ENCODE data around the gene INHA. TPM values are rescaled to one million over a fixed set of nuclear protein-coding genes. Genes with fewer than 3 reads are reported as not detected.

The INHA gene
- total RNA-seq, 3 donors from 2014 or later (not counting 1 experiment from before 2014, with no cell fraction given): not detected

DNA sequence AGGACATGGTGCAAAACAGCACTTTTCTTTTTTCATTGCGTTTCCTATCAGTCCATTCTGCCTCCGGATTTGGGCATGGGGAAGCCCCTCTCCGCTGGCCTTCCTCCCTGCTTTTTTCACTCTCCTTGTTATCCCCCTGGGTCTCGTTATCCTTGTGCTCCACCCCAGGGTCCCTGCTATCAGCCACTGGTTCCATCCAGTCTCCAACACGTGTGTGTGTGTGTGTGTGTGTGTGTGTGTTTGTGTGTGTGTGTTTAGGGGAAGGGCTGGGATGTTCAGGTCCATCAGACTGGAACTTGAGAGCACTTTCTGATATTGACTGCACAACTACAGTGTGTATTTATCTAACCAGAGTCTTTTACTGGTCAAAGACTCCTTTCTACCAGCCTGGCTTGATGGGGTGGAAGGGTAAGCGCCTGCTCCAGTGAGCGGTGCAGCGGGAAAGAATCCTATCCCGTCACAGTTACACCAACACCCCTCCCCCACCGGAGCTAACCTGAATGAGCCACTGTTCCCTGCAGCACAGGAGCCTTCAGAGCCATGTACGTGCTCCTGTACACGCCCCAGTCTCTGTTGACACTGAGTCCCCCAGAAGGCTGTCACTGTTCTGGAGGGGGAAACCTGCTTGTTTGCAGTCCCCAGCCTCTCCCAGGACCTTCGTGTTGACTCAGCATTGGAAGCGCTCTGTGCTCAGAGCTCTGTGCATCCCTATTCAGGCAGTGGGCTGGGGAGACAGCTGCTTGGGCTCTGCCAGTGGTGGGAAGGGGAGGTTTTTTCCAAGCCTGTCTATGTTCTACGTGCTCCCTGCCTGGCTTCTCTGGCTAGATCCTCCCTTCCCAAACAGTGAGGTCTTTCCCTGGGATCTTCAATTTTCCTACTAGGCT, 4.6 kb downstream of the INHA start:
- H3K4me1 ChIP-seq (ENCODE audit: control insufficient read depth, insufficient read depth, low read length): no peaks in the 10 kb centered on the region
- ATAC-seq (no peak), DNase-seq (no peak)
- Mint-ChIP-seq H3K36me3 (no peaks in the 10 kb centered on the region), H3K9me3 (no peaks in the 10 kb centered on the region), H3K4me3 (no peak overlapping the region), H3K27ac (no peak overlapping the region), H3K4me1 (no peaks in the 10 kb centered on the region), H3K27me3 (ENCODE audit: low read depth in 2 of 2) (peaks cover 32 to 40% of the 10 kb centered on the region in 2 donors)
- peaks cover 2% of the 10 kb centered on the region for H3K27me3 ChIP-seq (ENCODE audit: control insufficient read depth, insufficient read depth, low read length)
- H3K36me3 ChIP-seq (ENCODE audit: control insufficient read depth, insufficient read depth, low read length): no peaks in the 10 kb centered on the region
- intact Hi-C loops (cut with micrococcal nuclease): no loop called here
- H3K4me3 ChIP-seq (ENCODE audit: low read length): no peak overlapping the region
- no peak overlapping the region for H3K27ac ChIP-seq (ENCODE audit: low read length)
- WGBS (ENCODE audit: insufficient coverage): 66% methylated on average over 14 of the region's 15 CpGs
- H3K9me3 ChIP-seq (ENCODE audit: control insufficient read depth, insufficient read depth, low read length): no peaks in the 10 kb centered on the region
- TF ChIP-seq, protein P1, sequence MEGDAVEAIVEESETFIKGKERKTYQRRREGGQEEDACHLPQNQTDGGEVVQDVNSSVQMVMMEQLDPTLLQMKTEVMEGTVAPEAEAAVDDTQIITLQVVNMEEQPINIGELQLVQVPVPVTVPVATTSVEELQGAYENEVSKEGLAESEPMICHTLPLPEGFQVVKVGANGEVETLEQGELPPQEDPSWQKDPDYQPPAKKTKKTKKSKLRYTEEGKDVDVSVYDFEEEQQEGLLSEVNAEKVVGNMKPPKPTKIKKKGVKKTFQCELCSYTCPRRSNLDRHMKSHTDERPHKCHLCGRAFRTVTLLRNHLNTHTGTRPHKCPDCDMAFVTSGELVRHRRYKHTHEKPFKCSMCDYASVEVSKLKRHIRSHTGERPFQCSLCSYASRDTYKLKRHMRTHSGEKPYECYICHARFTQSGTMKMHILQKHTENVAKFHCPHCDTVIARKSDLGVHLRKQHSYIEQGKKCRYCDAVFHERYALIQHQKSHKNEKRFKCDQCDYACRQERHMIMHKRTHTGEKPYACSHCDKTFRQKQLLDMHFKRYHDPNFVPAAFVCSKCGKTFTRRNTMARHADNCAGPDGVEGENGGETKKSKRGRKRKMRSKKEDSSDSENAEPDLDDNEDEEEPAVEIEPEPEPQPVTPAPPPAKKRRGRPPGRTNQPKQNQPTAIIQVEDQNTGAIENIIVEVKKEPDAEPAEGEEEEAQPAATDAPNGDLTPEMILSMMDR (IDR thresholded peaks at IDR 0.05): no peak

DNA sequence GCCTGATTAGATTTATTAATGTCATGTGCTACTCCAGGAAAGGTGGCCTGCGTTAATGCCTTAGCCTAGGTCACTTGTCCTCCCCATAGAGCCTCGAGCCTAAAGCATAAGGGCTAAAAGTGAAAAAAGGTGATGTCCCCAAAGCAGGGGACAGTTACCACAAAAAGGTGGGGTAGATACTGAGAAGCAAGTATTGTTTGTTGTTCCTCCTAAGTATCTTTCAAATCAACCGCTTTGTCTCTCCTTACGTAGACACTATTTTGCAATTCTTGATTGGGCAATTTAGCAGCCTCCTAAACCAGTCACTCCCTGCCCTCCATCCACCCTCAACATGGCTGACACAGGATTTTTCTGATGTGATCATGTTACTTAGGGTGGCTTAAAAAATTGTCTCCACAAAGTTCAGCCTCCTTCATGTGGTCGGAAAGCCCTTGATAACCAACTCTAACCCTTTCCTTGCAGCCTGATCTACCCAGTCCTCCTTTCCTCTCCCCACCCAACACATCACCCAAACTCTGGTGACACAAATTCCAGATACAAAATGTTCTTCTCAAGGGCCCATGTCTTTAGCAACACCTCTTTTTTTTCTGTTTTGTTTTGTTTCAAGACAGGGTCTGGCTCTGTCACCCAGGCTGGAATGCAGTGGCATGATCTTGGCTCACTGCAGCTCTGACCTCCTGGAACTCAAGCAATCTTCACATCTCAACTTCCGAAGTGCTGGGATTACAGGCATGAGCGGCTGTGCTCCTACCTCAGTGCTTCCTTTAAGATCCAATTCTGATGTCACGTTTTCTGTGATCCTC, 6.9 kb downstream of the INHA start:
- ATAC-seq: peak in 1 of 3 donors; percentile 76
- H3K4me1 ChIP-seq (ENCODE audit: control insufficient read depth, insufficient read depth, low read length): no peaks in the 10 kb centered on the region
- H3K9me3 Mint-ChIP-seq: no peaks in the 10 kb centered on the region
- no peaks in the 10 kb centered on the region for H3K9me3 ChIP-seq (ENCODE audit: control insufficient read depth, insufficient read depth, low read length)
- H3K27me3 ChIP-seq (ENCODE audit: control insufficient read depth, insufficient read depth, low read length): no peaks in the 10 kb centered on the region
- 82% methylated on average over 8 of the region's 8 CpGs for WGBS (ENCODE audit: insufficient coverage)
- DNase-seq: no peak
- no peaks in the 10 kb centered on the region for H3K36me3 Mint-ChIP-seq
- no peak overlapping the region for H3K4me3 Mint-ChIP-seq
- intact Hi-C loops (cut with micrococcal nuclease): no loop called here
- H3K4me1 Mint-ChIP-seq: no peaks in the 10 kb centered on the region
- H3K36me3 ChIP-seq (ENCODE audit: control insufficient read depth, insufficient read depth, low read length): no peaks in the 10 kb centered on the region
- H3K27ac Mint-ChIP-seq: no peak overlapping the region
- H3K27ac ChIP-seq (ENCODE audit: low read length): no peak overlapping the region
- H3K4me3 ChIP-seq (ENCODE audit: low read length): no peak overlapping the region
- H3K27me3 Mint-ChIP-seq (ENCODE audit: low read depth in 2 of 2): peaks cover 20 to 25% of the 10 kb centered on the region in 2 donors
- TF ChIP-seq, protein P1 (IDR thresholded peaks at IDR 0.05): no peak

DNA sequence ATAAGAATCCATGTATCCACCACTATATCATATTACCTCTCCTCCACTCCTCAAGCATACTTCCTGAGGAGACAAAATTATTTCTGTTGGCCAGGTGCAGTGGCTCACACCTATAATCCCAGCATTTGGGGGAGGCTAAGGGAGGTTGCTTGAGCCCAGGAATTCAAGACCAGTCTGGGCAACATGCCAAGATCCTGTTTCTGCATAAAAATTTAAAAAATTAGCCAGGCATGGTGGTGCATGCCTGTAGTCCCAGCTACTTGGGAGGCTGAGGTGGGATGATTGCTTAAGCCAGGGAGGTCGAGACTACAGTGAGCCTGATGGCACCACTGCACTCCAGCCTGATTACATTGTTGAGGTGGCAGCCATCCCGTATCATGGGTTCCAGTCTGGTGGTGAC, 9.2 kb downstream of the INHA start:
- H3K4me1 Mint-ChIP-seq: no peaks in the 10 kb centered on the region
- TF ChIP-seq, protein P1 (IDR thresholded peaks at IDR 0.05): no peak

More for the DNA sequence above, 9.2 kb downstream of the INHA start:
- H3K9me3 Mint-ChIP-seq: no peaks in the 10 kb centered on the region
- H3K36me3 Mint-ChIP-seq: no peaks in the 10 kb centered on the region
- DNase-seq: no peak
- Histone ChIP-seq H3K36me3 (ENCODE audit: control insufficient read depth, insufficient read depth, low read length) (no peaks in the 10 kb centered on the region), H3K27ac (ENCODE audit: low read length) (no peak overlapping the region), H3K4me3 (ENCODE audit: low read length) (no peak overlapping the region), H3K9me3 (ENCODE audit: control insufficient read depth, insufficient read depth, low read length) (no peaks in the 10 kb centered on the region), H3K27me3 (ENCODE audit: control insufficient read depth, insufficient read depth, low read length) (no peaks in the 10 kb centered on the region), H3K4me1 (ENCODE audit: control insufficient read depth, insufficient read depth, low read length) (no peaks in the 10 kb centered on the region)
- no peak overlapping the region for H3K4me3 Mint-ChIP-seq
- ATAC-seq: no peak
- 76% methylated on average over 2 of the region's 2 CpGs for WGBS (ENCODE audit: insufficient coverage)
- peaks cover 19 to 20% of the 10 kb centered on the region in 2 donors for H3K27me3 Mint-ChIP-seq (ENCODE audit: low read depth in 2 of 2)
- intact Hi-C loops (cut with micrococcal nuclease): no loop called here
- H3K27ac Mint-ChIP-seq: no peak overlapping the region

Data from natural killer cell (primary cell).